HG02588 (cell line): ENCODE data around the gene OSBP2.
"Not testable (repeated sequence)": the region's sequence is repeated elsewhere in the genome, so short reads cannot be mapped to it uniquely, and the experiment has no call there.

Experiments
- ATAC-seq: cut with Tn5 transposase; IDR thresholded peaks from one replicate; pipeline ENCODE4 v1.9.1; 2021; ENCODE audit warnings: mild to moderate bottlenecking, moderate library complexity; ENCODE audit not compliant: unreplicated experiment

The OSBP2 gene

DNA sequence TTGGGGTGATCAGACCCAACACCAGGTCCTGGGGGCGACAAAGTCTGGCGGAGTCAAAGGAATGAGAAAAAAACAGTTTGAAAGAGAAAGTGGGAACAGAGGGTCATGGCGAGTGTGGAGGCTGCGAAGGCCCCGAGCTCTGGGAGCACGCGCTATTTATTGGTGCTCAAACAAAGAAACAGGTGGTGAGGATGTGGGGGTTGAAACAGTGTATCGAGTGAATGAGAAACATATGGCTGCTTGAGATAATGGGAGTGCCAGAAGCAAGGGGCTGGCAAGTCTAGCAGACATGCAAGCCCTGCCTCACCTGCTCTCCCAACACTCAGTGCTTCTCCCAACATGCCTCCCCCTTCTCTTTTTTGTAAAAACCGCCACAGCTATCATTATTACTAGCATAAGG lies 19.2 kb upstream of the OSBP2 start:
- no peak for ATAC-seq

GRCh38 chr22:30676565-30676964 lies 18.1 kb upstream of the OSBP2 start:
- not testable (repeated sequence) for ATAC-seq

DNA sequence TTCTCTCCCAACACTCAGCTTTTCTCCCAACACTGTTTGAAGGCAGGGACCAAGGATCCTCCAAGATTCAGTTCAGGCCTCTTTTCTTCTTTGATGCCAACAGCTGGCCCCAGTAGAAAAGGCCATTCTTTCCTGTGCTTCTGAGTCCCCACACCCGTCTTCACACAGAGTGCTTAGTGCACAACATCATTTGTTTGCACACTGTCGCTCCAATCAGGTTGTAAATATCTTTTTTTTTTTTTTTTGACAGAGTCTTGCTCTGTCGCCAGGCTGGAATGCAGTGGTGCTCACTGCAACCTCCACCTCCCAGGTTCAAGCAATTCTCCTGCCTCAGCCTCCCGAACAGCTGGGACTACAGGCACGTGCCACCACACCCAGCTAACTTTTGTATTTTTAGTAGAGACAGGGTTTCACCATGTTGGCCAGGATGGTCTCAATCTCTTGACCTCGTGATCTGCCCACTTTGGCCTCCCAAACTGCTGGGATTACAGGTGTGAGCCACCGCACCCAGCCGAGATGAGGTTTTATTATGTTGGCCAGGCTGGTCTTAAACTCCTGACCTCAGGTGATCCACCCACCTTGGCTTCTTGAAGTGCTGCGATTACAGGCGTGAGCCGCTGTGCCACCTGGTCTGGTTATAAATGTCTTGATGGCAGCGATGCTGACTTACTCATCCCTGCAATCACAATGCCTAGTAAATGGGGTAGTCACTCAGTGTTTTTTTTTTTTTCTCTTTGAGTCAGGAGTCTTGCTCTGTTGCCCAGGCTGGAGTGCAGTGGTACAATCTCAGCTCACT lies 14.6 kb upstream of the OSBP2 start:
- ATAC-seq, result not testable (repeated sequence)

DNA sequence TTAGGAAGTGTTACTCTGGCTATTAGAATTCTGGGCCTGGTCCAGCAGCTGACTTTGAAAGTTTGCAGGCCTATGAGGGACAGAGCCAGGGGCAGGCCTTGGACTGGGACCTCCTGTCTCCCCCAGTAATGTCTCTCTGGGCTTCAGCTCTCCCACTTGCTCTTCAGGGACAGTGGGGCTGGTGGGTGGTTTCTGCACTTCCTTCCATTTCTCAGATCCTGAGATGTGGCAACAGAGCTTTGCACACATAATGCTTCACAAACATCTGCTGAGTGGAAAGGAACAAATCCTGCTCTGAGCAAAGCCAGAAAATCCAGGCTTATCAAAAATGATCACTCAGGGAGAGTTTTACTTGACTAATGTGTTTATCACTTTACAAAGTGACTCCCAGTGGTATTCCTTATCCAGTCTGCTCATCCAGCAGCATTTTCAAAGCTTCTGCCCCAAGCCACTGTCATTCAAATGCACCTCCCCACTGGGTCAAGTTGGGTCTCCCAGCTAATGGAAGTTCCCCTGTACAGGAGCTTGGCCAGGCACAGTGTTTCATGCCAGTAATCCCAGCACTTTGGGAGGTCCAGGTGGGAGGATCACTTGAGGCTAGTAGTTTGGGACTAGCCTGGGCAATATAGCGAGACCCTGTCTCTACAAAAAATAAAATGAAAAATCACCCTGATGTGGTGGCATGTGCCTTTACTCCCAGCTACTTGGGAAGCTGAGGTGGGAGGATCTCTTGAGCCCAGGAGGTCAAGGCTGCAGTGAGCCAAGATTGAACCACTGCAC lies 13.5 kb upstream of the OSBP2 start:
- ATAC-seq, result no peak

DNA sequence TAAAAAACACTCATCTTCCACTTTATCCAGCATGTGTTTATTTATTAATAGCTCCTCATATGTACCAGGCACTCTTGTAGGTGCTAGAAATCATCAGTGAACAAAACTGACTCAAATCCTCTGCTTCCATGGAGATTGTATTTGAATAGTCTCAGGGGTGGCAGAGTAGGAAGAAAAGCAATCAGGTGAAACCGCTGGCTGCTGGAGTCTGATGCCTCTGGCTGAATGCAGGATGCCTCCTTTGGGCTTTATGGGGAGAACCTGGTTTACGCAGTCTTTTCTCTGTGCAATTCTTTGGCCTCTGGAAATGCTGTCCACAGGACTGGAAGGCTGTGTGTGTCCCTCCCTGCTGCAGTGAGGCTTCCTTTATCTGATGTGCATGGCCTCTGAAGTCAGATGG lies 12.8 kb upstream of the OSBP2 start:
- no peak for ATAC-seq

DNA sequence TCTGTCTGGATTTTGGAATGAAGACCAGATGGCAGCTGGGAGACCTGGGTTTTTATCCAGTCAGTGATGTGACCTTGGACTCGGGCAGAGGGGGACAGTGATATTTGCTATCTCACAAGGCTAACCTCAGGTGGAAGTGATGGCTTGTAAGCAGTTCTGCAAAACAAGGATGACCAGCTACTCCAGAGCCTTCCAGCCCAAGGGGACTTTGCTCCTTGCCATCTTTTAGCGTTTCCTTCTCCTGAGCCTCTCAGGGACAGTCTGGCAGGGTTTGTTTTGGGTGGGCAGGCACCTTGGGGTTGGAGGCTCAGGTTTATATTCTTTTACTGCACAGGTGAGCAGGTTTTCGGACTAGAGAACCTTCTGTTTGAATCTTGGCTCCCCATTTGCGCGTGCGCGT lies 9.5 kb upstream of the OSBP2 start:
- ATAC-seq, result no peak

DNA sequence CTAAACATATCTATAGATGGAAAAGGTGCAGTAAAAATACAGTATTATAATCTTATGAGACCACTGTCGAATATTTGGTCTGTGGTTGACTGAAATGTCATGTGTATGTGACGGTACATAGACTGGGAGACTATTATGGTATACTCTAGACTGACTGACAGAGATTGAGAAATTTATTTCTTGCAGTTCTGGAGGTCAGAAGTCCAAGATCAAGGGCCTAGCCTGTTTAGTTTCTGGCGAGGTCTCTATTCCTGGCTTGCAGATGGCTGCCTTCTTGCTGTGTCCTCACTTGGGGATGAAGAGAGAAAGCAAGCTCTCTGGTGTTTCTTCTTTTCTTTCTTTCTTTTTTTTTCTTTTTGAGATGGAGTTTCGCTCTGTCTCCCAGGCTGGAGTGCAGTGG lies 7.3 kb upstream of the OSBP2 start:
- no peak for ATAC-seq

- ATAC-seq, result no peak
Observed at GRCh38 chr22:30689622-30690021, 5.1 kb upstream of the OSBP2 start.

DNA sequence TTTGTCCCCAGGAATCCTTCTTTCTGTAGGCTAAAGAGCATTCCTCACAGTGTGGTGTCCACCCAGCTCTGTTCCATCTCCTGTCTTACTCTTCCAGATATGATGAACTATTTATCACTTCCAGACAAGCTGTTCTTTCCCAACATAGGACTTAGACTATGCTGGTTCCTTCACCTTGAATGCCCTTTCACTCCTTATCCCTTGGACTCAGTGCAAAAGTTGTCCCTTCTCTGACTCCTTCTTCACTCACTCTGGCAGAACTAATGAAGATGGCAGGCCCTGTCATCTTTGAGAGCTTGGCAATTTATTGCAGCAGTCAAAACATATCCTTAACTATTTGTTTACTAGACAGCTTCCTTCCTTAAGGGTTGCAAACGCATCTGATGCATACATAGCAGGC lies 3.5 kb upstream of the OSBP2 start:
- ATAC-seq, result no peak

- no peak for ATAC-seq
Observed at GRCh38 chr22:30694171-30694639, 469 bp upstream of the OSBP2 start.

DNA sequence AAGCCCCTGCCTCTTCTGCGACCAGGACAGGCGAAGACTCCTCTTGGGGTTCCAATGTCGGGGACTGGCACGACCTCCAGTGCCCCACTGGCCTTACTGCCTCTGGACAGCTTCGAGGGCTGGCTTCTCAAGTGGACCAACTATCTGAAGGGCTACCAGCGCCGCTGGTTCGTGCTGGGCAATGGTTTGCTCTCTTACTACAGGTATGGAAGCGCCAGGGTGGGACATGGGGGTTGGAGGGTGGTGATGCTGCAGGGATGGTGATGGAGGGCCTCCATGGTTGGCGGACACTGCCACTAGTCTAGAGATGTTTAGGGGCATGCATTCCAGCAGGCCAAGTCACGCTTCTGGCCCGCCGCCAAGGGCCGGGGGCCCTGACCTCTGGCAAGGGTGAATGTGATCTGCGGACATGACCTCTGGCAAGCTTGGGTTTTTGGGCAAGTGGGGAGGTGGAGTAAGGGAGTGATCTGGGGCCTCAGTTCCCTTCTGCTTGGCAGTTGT lies 727 bp downstream of the OSBP2 start:
- ATAC-seq, result no peak

DNA sequence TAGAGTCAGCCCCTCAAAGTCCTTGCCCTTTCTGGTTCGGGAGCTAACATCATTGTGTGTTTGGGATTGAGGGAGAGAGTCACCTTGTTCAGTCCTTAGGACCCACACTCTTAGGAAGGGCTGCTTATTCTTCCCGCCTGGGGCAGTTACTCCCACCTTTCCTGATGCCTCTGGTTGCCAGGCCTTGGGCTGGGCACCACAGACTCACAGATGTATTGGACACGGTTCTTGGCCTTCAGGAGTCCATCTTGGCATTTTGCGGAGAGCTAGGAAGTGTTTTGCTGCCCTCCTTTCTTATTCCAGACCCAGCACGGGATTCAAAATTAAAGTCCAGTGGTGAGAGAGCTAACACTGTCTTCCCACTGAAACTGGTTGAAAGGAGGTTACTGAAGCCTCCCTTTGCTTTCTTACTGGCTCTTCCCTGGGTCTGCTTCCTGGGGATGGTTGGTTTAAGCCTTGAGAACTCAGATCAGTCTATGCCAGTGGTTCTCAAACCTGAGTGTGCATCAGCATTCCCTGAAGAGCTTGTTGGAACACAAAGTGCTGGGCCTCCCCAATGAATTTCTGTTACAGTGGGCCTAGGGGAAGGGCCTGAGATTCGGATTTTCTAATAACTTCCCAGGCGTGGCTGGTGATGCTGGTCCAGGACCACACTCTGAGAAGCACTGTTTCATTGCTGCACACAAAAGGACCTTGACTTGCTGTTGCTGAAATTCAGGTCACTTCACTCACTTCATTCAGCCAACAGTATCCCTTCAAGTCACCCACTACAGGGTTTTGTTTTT lies 1.4 kb downstream of the OSBP2 start:
- no peak for ATAC-seq

GRCh38 chr22:30697975-30698374 lies 3.3 kb downstream of the OSBP2 start:
- no peak for ATAC-seq

GRCh38 chr22:30701872-30702271 lies 7.2 kb downstream of the OSBP2 start:
- no peak for ATAC-seq

DNA sequence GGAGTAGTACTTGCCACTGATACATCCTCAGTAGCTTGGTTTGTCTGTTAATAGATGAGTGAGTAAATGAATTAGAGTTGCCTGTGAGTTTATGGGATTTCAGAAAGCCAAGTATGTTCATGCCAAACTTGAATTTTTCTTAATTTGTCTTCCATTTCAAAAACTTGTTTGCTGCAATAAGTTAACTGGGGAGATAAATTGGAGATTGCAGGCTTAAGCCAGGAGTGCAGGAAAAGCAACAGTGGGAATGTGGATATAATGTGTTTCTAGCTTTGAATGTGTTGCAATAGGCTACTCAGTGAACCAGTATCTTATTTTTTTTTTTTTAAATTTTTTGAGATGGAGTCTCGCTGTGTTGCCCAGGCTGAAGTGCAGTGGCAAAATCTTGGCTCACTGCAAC lies 8.2 kb downstream of the OSBP2 start:
- no peak for ATAC-seq

- ATAC-seq, result no peak
Observed at GRCh38 chr22:30704978-30705377, 10.3 kb downstream of the OSBP2 start.

DNA sequence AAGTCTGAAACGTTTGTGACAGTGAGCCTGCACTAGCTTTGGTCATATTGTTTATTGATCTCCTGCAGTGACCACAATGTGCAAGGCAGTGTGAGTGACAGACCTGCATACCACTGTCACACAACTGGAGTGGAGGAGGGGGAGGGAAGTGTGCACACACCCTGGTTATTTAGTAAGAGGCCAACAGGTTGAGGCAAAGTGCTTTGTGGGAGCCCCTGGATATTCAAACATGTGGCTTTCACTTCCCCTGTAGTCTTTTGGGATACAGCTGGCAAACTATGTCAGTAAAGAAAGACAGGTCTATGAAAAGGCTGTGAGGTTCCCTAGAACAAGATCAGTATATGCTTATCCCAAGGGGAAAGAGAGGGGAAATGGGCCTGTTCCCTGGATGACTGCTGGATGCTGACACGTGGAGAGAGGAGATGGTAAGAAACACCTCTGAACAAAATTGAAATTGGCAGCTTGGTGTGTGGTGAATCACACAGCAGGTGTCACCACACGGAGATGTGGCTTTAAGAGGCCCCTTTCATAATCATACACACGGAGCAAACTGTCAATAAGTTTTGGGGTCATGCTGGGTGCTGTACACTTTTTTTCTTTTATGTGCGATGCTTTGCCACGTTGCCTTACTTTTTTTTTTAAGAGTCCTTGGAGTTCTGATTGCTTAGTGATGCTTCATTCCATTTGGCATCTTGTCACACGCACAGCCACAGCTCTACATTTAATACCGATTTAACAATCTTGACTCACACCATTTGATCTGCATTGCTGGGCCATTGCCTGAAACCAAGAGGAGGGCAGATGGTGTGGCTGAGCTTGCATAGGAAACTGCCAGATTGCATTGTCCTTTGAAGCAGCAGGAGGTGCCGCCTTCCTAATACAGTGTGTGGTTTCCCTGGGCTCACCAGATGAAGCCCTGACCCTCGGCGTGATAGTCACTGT lies 11.3 kb downstream of the OSBP2 start:
- ATAC-seq, result peak; percentile 53

- not testable (repeated sequence) for ATAC-seq
Observed at GRCh38 chr22:30709980-30710379, 15.3 kb downstream of the OSBP2 start.

GRCh38 chr22:30712094-30712493 lies 17.4 kb downstream of the OSBP2 start:
- no peak for ATAC-seq

- no peak for ATAC-seq
Observed at GRCh38 chr22:30714062-30714461, 19.4 kb downstream of the OSBP2 start.
